GM23338 (cell line): ENCODE results near the gene UBE2QL1. TPM values are rescaled to one million over a fixed set of nuclear protein-coding genes. Genes with fewer than 3 reads are reported as not detected.

ENCODE experiments used
- ATAC-seq: fragments of 200-7000 bp; cut with Tn5 transposase; 3 replicates; pipeline ENCODE4 v1.9.1; 2020
- DNase-seq: peaks from one replicate; pipeline ENCODE4 v3.0.0-alpha.2; 2015; ENCODE audit warnings: low spot score
- H2AFZ ChIP-seq: fragments of 200-600 bp; sonication (generic); 2 replicates; pipeline ENCODE4 v1.8.0; 2016; ENCODE audit warnings: antibody characterized with exemption, mild to moderate bottlenecking, moderate library complexity
- H3F3A ChIP-seq: fragments of 200-600 bp; sonication (generic); replicated peaks from 2 replicates; pipeline ENCODE4 v1.8.0; 2017; ENCODE audit warnings: antibody characterized with exemption, mixed run types, low read depth
- H3K27ac ChIP-seq: fragments of 200-600 bp; sonication (generic); 2 replicates; pipeline ENCODE4 v1.6.1; 2016; ENCODE audit warnings: low read depth
- H3K27me3 ChIP-seq: fragments of 200-600 bp; sonication (generic); 2 replicates; pipeline ENCODE4 v1.8.0; 2016; ENCODE audit warnings: mild to moderate bottlenecking, mixed run types, moderate library complexity; ENCODE audit not compliant: insufficient read depth
- H3K36me3 ChIP-seq: fragments of 200-600 bp; sonication (generic); 2 replicates; pipeline ENCODE4 v1.8.0; 2016; ENCODE audit warnings: mild to moderate bottlenecking; ENCODE audit not compliant: insufficient read depth
- H3K4me1 ChIP-seq: fragments of 200-600 bp; sonication (generic); 2 replicates; pipeline ENCODE4 v1.8.0; 2016; ENCODE audit warnings: mild to moderate bottlenecking, moderate library complexity; ENCODE audit not compliant: insufficient read depth
- H3K4me2 ChIP-seq: fragments of 200-600 bp; sonication (generic); 2 replicates; pipeline ENCODE4 v1.7.1; 2017; ENCODE audit warnings: mixed run types
- H3K4me3 ChIP-seq: fragments of 200-600 bp; sonication (generic); 2 replicates; pipeline ENCODE4 v1.6.1; 2016; ENCODE audit warnings: mixed run types
- H3K79me2 ChIP-seq: fragments of 200-600 bp; sonication (generic); replicated peaks from 2 replicates; pipeline ENCODE4 v1.8.0; 2017; ENCODE audit warnings: mild to moderate bottlenecking; ENCODE audit not compliant: insufficient read depth
- H3K9me2 ChIP-seq: fragments of 200-600 bp; sonication (generic); 2 replicates; pipeline ENCODE4 v1.8.0; 2017; ENCODE audit not compliant: insufficient read depth
- H4K20me1 ChIP-seq: fragments of 200-600 bp; sonication (generic); replicated peaks from 2 replicates; pipeline ENCODE4 v1.8.0; 2017; ENCODE audit warnings: mild to moderate bottlenecking; ENCODE audit not compliant: insufficient read depth
- H3K27ac Mint-ChIP-seq: 2 replicates; pipeline ENCODE4 v1.8.0; 2020; ENCODE audit warnings: inconsistent platforms, mild to moderate bottlenecking, moderate library complexity, mixed read lengths
- H3K27me3 Mint-ChIP-seq: 3 replicates; pipeline ENCODE4 v1.8.0; 2022; ENCODE audit warnings: low read depth, mild to moderate bottlenecking, moderate library complexity, mixed read lengths, inconsistent platforms; ENCODE audit not compliant: insufficient read depth, poor library complexity
- H3K36me3 Mint-ChIP-seq: 3 replicates; pipeline ENCODE4 v1.8.0; 2021; ENCODE audit warnings: low read depth, mild to moderate bottlenecking, inconsistent platforms, moderate library complexity, mixed read lengths
- H3K4me1 Mint-ChIP-seq: 3 replicates; pipeline ENCODE4 v1.8.0; 2020; ENCODE audit warnings: mild to moderate bottlenecking, inconsistent platforms, mixed read lengths
- H3K4me3 Mint-ChIP-seq: 3 replicates; pipeline ENCODE4 v1.8.0; 2021; ENCODE audit warnings: moderate library complexity, mild to moderate bottlenecking, inconsistent platforms, mixed read lengths
- H3K9me3 Mint-ChIP-seq: 3 replicates; pipeline ENCODE4 v1.8.0; 2020; ENCODE audit warnings: moderate library complexity, mild to moderate bottlenecking, inconsistent platforms, mixed read lengths
- EZH2 ChIP-seq: fragments of 200-600 bp; sonication (generic); IDR thresholded peaks from one replicate; pipeline ENCODE4 v1.8.0; 2017; ENCODE audit warnings: antibody characterized with exemption, mild to moderate bottlenecking, low read depth; ENCODE audit not compliant: unreplicated experiment
- EZH2phosphoT487 ChIP-seq: fragments of 200-600 bp; sonication (generic); IDR thresholded peaks from one replicate; pipeline ENCODE4 v1.8.1; 2018; ENCODE audit warnings: antibody characterized with exemption; ENCODE audit not compliant: unreplicated experiment
- NANOG ChIP-seq: IDR thresholded peaks from 2 replicates; pipeline ENCODE4 v1.6.1; 2016; ENCODE audit warnings: antibody characterized with exemption, borderline replicate concordance
- POLR2AphosphoS5 ChIP-seq: IDR thresholded peaks from 2 replicates; pipeline ENCODE4 v1.6.1; 2016; ENCODE audit warnings: antibody characterized with exemption, low read depth
- STAT1 ChIP-seq: IDR thresholded peaks from one replicate; pipeline ENCODE4 v1.6.1; 2016; ENCODE audit warnings: antibody characterized with exemption; ENCODE audit not compliant: unreplicated experiment
- ZNF331 ChIP-seq: fragments of 250-450 bp; sonication (Bioruptor Pico); IDR thresholded peaks from 2 replicates; pipeline ENCODE4 v1.5.0; 2020; ENCODE audit warnings: low read depth, mild to moderate bottlenecking, moderate library complexity
- ZNF462 ChIP-seq: fragments of 250-450 bp; sonication (Bioruptor Pico); IDR thresholded peaks from 2 replicates; pipeline ENCODE4 v1.5.0; 2020; ENCODE audit warnings: mild to moderate bottlenecking, moderate library complexity
- polyA plus RNA-seq: library from polyadenylated mRNA; unstranded; fragments of >200 nt; fragmentation: Nextera tagmentation; extraction: Ambion mirVana; gene quantifications from 2 replicates; pipeline ENCODE4 v1.2.1, GENCODE V29; 2016
- total RNA-seq: library from RNA; depleted of rRNA; stranded (reverse); fragments of >200 nt; shearing (Covaris generic); gene quantifications from 2 replicates; pipeline ENCODE4 v1.2.3, GENCODE V29; 2014

The UBE2QL1 gene
- total and polyA plus RNA-seq, 2 experiments from 2014 or later = 0.40 to 0.83 TPM

- Histone ChIP-seq H4K20me1 (peaks cover 5% of the 10 kb centered on the region; the same call in 1 of the 2 replicates), H3K9me2 (no peaks in the 10 kb centered on the region), H3K36me3 (no peaks in the 10 kb centered on the region), H2AFZ (peak overlapping the region; percentile 92; the same call in 1 of the 2 replicates), H3K4me1 (peaks cover 18% of the 10 kb centered on the region), H3K27ac (no peak overlapping the region), H3K4me3 (peak overlapping the region; percentile 77), H3F3A (0 out of 2 replicates have a peak, but pooled peaks cover 3% of the 10 kb centered on the region), H3K27me3 (peaks cover 58% of the 10 kb centered on the region), H3K79me2 (no peaks in the 10 kb centered on the region), H3K4me2 (peak overlapping the region; percentile 93)
- DNase-seq (peak; percentile 11), ATAC-seq (peak; percentile 50)
- Mint-ChIP-seq H3K27me3 (peaks cover 38% of the 10 kb centered on the region), H3K27ac (no peak overlapping the region), H3K36me3 (no peaks in the 10 kb centered on the region), H3K9me3 (no peaks in the 10 kb centered on the region; the same call in 2 of the 3 replicates), H3K4me3 (peak overlapping the region; percentile 83), H3K4me1 (peaks cover 22% of the 10 kb centered on the region; the same call in 2 of the 3 replicates)
- TF ChIP-seq ZNF331 (CRISPR knock-in tag) (no peak), EZH2 (peak; percentile 67)
Measured at GRCh38 chr5:6449465-6450158, 953 bp downstream of the UBE2QL1 start.

GRCh38 chr5:6450319-6450833 is 1.7 kb downstream of the UBE2QL1 start:
- no peaks in the 10 kb centered on the region for H3K9me2 ChIP-seq
- peak overlapping the region; percentile 93 for H3K4me2 ChIP-seq
- no peaks in the 10 kb centered on the region for H3K79me2 ChIP-seq
- Mint-ChIP-seq H3K4me1 (peaks cover 22% of the 10 kb centered on the region; the same call in 2 of the 3 replicates), H3K9me3 (no peaks in the 10 kb centered on the region; the same call in 2 of the 3 replicates), H3K27ac (no peak overlapping the region), H3K36me3 (no peaks in the 10 kb centered on the region), H3K4me3 (peak overlapping the region; percentile 83), H3K27me3 (peaks cover 39% of the 10 kb centered on the region)
- peaks cover 58% of the 10 kb centered on the region for H3K27me3 ChIP-seq
- no peak overlapping the region for H2AFZ ChIP-seq
- no peak overlapping the region for H3K27ac ChIP-seq
- peak; percentile 59 for TF ChIP-seq EZH2
- TF ChIP-seq STAT1 = no peak
- DNase-seq = peak; percentile 34
- H3F3A ChIP-seq = 0 out of 2 replicates have a peak, but pooled peaks cover 3% of the 10 kb centered on the region
- H3K36me3 ChIP-seq = no peaks in the 10 kb centered on the region
- peak overlapping the region; percentile 77 for H3K4me3 ChIP-seq
- H3K4me1 ChIP-seq = peaks cover 18% of the 10 kb centered on the region
- ATAC-seq = peak; percentile 30
- H4K20me1 ChIP-seq = peaks cover 5% of the 10 kb centered on the region; the same call in 1 of the 2 replicates

- peaks cover 18% of the 10 kb centered on the region for H3K4me1 ChIP-seq
- H2AFZ ChIP-seq = no peak overlapping the region
- no peaks in the 10 kb centered on the region for H3F3A ChIP-seq
- no peaks in the 10 kb centered on the region for H3K36me3 Mint-ChIP-seq
- no peaks in the 10 kb centered on the region for H3K36me3 ChIP-seq
- no peaks in the 10 kb centered on the region; the same call in 2 of the 3 replicates for H3K9me3 Mint-ChIP-seq
- no peak overlapping the region for H3K4me2 ChIP-seq
- no peaks in the 10 kb centered on the region for H3K9me2 ChIP-seq
- H4K20me1 ChIP-seq = peaks cover 5% of the 10 kb centered on the region; the same call in 1 of the 2 replicates
- H3K27ac ChIP-seq = no peak overlapping the region
- H3K4me3 Mint-ChIP-seq = no peak overlapping the region
- H3K27me3 Mint-ChIP-seq = peaks cover 41% of the 10 kb centered on the region
- H3K4me3 ChIP-seq = no peak overlapping the region
- ATAC-seq (no peak), DNase-seq (no peak)
- H3K4me1 Mint-ChIP-seq = peaks cover 22% of the 10 kb centered on the region; the same call in 2 of the 3 replicates
- H3K79me2 ChIP-seq = no peaks in the 10 kb centered on the region
- H3K27me3 ChIP-seq = peaks cover 54% of the 10 kb centered on the region
- no peak overlapping the region for H3K27ac Mint-ChIP-seq
- TF ChIP-seq NANOG (no peak), EZH2phosphoT487 (no peak), STAT1 (no peak), POLR2AphosphoS5 (no peak), ZNF462 (no peak)
Measured at GRCh38 chr5:6452622-6453504, 4.2 kb downstream of the UBE2QL1 start.
